A673 (cell line): ENCODE data around the gene PFN2.

Experiments
- CTCF ChIP-seq: fragments of 300-800, 200-600 bp; sonication (generic); conservative IDR thresholded peaks from 2 replicates; pipeline ENCODE4 v1.5.1; 2017; ENCODE audit warnings: low read depth, mild to moderate bottlenecking, antibody characterized with exemption, low read length, moderate library complexity, mixed read lengths
- EZH2 ChIP-seq: fragments of 200-600 bp; sonication (generic); IDR thresholded peaks from 2 replicates; pipeline ENCODE4 v1.6.1; 2017; ENCODE audit warnings: borderline replicate concordance, low read depth, mild to moderate bottlenecking, mixed read lengths, antibody characterized with exemption, low read length; ENCODE audit not compliant: poor library complexity, severe bottlenecking

- no peak for TF ChIP-seq CTCF
- no peak for TF ChIP-seq EZH2
These were observed 11.3 kb downstream of the PFN2 start for GRCh38 chr3:149959443-149959842.
